ENCODE measurements around the gene TECPR1.

- TF ChIP-seq, protein P1, sequence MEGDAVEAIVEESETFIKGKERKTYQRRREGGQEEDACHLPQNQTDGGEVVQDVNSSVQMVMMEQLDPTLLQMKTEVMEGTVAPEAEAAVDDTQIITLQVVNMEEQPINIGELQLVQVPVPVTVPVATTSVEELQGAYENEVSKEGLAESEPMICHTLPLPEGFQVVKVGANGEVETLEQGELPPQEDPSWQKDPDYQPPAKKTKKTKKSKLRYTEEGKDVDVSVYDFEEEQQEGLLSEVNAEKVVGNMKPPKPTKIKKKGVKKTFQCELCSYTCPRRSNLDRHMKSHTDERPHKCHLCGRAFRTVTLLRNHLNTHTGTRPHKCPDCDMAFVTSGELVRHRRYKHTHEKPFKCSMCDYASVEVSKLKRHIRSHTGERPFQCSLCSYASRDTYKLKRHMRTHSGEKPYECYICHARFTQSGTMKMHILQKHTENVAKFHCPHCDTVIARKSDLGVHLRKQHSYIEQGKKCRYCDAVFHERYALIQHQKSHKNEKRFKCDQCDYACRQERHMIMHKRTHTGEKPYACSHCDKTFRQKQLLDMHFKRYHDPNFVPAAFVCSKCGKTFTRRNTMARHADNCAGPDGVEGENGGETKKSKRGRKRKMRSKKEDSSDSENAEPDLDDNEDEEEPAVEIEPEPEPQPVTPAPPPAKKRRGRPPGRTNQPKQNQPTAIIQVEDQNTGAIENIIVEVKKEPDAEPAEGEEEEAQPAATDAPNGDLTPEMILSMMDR (conservative IDR thresholded peaks at IDR 0.05; ENCODE audit: low read depth, low read length): no peak
- TF ChIP-seq POLR2A (IDR thresholded peaks at IDR 0.05; ENCODE audit: low read depth, low read length) (no peak), CEBPB (IDR thresholded peaks at IDR 0.05; ENCODE audit: low read depth, low read length) (no peak), SMC3 (IDR thresholded peaks at IDR 0.05; ENCODE audit: low read depth, low read length) (no peak), RAD21 (IDR thresholded peaks at IDR 0.05; ENCODE audit: low read length) (no peak), BHLHE40 (IDR thresholded peaks at IDR 0.05; ENCODE audit: low read depth, low read length) (no peak)
- TF ChIP-seq, protein P2, sequence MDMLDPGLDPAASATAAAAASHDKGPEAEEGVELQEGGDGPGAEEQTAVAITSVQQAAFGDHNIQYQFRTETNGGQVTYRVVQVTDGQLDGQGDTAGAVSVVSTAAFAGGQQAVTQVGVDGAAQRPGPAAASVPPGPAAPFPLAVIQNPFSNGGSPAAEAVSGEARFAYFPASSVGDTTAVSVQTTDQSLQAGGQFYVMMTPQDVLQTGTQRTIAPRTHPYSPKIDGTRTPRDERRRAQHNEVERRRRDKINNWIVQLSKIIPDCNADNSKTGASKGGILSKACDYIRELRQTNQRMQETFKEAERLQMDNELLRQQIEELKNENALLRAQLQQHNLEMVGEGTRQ (IDR thresholded peaks at IDR 0.05; ENCODE audit: low read depth, low read length): no peak
Observed at GRCh38 chr7:98222533-98223195, 29.4 kb downstream of the TECPR1 start.

All from IMR-90 (cell line).